ENCODE data around the gene SYT7.

The SYT7 gene

GRCh38 chr11:61543606-61544306 is 37.1 kb downstream of the SYT7 start:
- Histone ChIP-seq H3K4me3 (no peak overlapping the region), H3K27ac (no peak overlapping the region)

- Histone ChIP-seq H3K27ac (no peak overlapping the region), H3K4me3 (no peak overlapping the region)
Measured at GRCh38 chr11:61542705-61543104, 38.2 kb downstream of the SYT7 start.

- no peak overlapping the region for H3K27ac ChIP-seq
- no peak overlapping the region for H3K4me3 ChIP-seq
Measured at GRCh38 chr11:61542024-61542461, 38.8 kb downstream of the SYT7 start.

GRCh38 chr11:61541598-61541997 is 39.3 kb downstream of the SYT7 start:
- H3K27ac ChIP-seq, result no peak overlapping the region
- H3K4me3 ChIP-seq, result no peak overlapping the region

GRCh38 chr11:61540528-61540927 is 40.3 kb downstream of the SYT7 start:
- H3K4me3 ChIP-seq, result no peak overlapping the region
- H3K27ac ChIP-seq, result no peak overlapping the region

- no peak overlapping the region for H3K27ac ChIP-seq
Measured at GRCh38 chr11:61539831-61540357, 41.0 kb downstream of the SYT7 start.

GRCh38 chr11:61539006-61539405 is 41.9 kb downstream of the SYT7 start:
- H3K27ac ChIP-seq, result no peak overlapping the region
- H3K4me3 ChIP-seq, result no peak overlapping the region

More at GRCh38 chr11:61539831-61540357, 41.0 kb downstream of the SYT7 start:
- H3K4me3 ChIP-seq, result no peak overlapping the region

- no peak overlapping the region for H3K4me3 ChIP-seq
- no peak overlapping the region for H3K27ac ChIP-seq
Measured at GRCh38 chr11:61538636-61538961, 42.3 kb downstream of the SYT7 start.

GRCh38 chr11:61537326-61537725 is 43.5 kb downstream of the SYT7 start:
- Histone ChIP-seq H3K27ac (no peak overlapping the region), H3K4me3 (no peak overlapping the region)

GRCh38 chr11:61536676-61537270 is 44.1 kb downstream of the SYT7 start:
- Histone ChIP-seq H3K4me3 (no peak overlapping the region), H3K27ac (no peak overlapping the region)

- H3K4me3 ChIP-seq, result no peak overlapping the region
- no peak overlapping the region for H3K27ac ChIP-seq
Measured at GRCh38 chr11:61535998-61536675, 44.7 kb downstream of the SYT7 start.

GRCh38 chr11:61534933-61535839 is 45.7 kb downstream of the SYT7 start:
- Histone ChIP-seq H3K4me3 (no peak overlapping the region), H3K27ac (no peak overlapping the region)

GRCh38 chr11:61534025-61534932 is 46.6 kb downstream of the SYT7 start:
- H3K27ac ChIP-seq, result no peak overlapping the region
- H3K4me3 ChIP-seq, result no peak overlapping the region

GRCh38 chr11:61533401-61533800 is 47.5 kb downstream of the SYT7 start:
- Histone ChIP-seq H3K4me3 (no peak overlapping the region), H3K27ac (no peak overlapping the region)

GRCh38 chr11:61533039-61533375 is 47.9 kb downstream of the SYT7 start:
- no peak overlapping the region for H3K27ac ChIP-seq
- H3K4me3 ChIP-seq, result no peak overlapping the region

GRCh38 chr11:61532134-61533038 is 48.5 kb downstream of the SYT7 start:
- Histone ChIP-seq H3K27ac (no peak overlapping the region), H3K4me3 (no peak overlapping the region)

GRCh38 chr11:61531044-61531443 is 49.8 kb downstream of the SYT7 start:
- Histone ChIP-seq H3K27ac (no peak overlapping the region), H3K4me3 (no peak overlapping the region)
